Neural progenitor cell (in vitro differentiated cells): ENCODE data around the gene SLC22A23.

Experiments used
- CTCF ChIP-seq: fragments of 200-600 bp; sonication (generic); IDR thresholded peaks from 2 replicates; pipeline ENCODE4 v1.5.1; 2017; ENCODE audit warnings: antibody characterized with exemption, mild to moderate bottlenecking
- EZH2 ChIP-seq: fragments of 200-600 bp; sonication (generic); IDR thresholded peaks from 2 replicates; pipeline ENCODE4 v1.6.1; 2017; ENCODE audit warnings: antibody characterized with exemption, mild to moderate bottlenecking, moderate library complexity
- EZH2phosphoT487 ChIP-seq: fragments of 200-600 bp; sonication (generic); IDR thresholded peaks from 2 replicates; pipeline ENCODE4 v1.6.1; 2017; ENCODE audit warnings: antibody characterized with exemption

- TF ChIP-seq EZH2, result no peak
- TF ChIP-seq CTCF, result no peak
- no peak for TF ChIP-seq EZH2phosphoT487
Observed at GRCh38 chr6:3360727-3361045, 96.2 kb downstream of the SLC22A23 start.
